Right atrium auricular region (tissue), 2 donors: ENCODE data around the gene LRIT1. TPM values are rescaled to one million over a fixed set of nuclear protein-coding genes. Genes with fewer than 3 reads are reported as not detected.

Source experiments
- total RNA-seq, 2 donors: library from RNA; depleted of rRNA; stranded (reverse); fragments of >200 nt; gene quantifications; one replicate each; pipeline ENCODE4 v1.1.0, GENCODE V29; 2016

LRIT1 gene
- total RNA-seq, 2 donors from 2014 or later, result not detected

Other genes starting within 250 kb of the LRIT1 start
- 100 to 1,000 TPM; 242 to 490 TPM for gene GHITM, start 102.0 kb downstream of the LRIT1 start, total RNA-seq
- gene GPR15LG, start 67.7 kb downstream of the LRIT1 start, total RNA-seq, result not detected
- 1 to 10 TPM in 1 of 2 donors, under 1 TPM in 1; 0.55 to 1.6 TPM for gene CDHR1, start 47.0 kb downstream of the LRIT1 start, total RNA-seq
- not detected for gene LRIT2, start 16.0 kb downstream of the LRIT1 start, total RNA-seq
- gene RGR, start 3.5 kb upstream of the LRIT1 start, total RNA-seq, result not detected
- gene CCSER2, start 87.0 kb upstream of the LRIT1 start, total RNA-seq, result 10 to 100 TPM; 77.1 to 91.6 TPM